Stimulated activated effector memory CD8-positive, alpha-beta T cell treated with anti-CD3 and anti-CD28 coated beads, Interleukin-12 subunit alpha, Interleukin-12 subunit beta, amount 100 ng/mL, for 72 hours (primary cell): ENCODE data around the gene ORMDL1.
"Not testable (repeated sequence)": the region's sequence is repeated elsewhere in the genome, so short reads cannot be mapped to it uniquely, and the experiment has no call there.

ENCODE experiments used
- ATAC-seq: fragments of 150-1000 bp; cut with Tn5 transposase; 2 replicates; pipeline ENCODE4 v1.10.0; 2021
- DNase-seq, 2 donors: peaks; one replicate each; pipeline ENCODE4 v3.0.0; 2021 to 2022; ENCODE audit warnings: low spot score in 2 of 2
- H3K27ac Mint-ChIP-seq: one replicate; pipeline ENCODE4 v1.8.0; 2022; ENCODE audit warnings: mild to moderate bottlenecking, mixed read lengths
- H3K36me3 Mint-ChIP-seq: one replicate; pipeline ENCODE4 v1.8.0; 2022; ENCODE audit warnings: mild to moderate bottlenecking, mixed read lengths
- H3K4me1 Mint-ChIP-seq: one replicate; pipeline ENCODE4 v1.8.0; 2022; ENCODE audit warnings: mixed read lengths
- H3K4me3 Mint-ChIP-seq: one replicate; pipeline ENCODE4 v1.8.0; 2022; ENCODE audit warnings: mild to moderate bottlenecking, mixed read lengths
- H3K9me3 Mint-ChIP-seq: one replicate; pipeline ENCODE4 v1.8.0; 2022; ENCODE audit warnings: mixed read lengths

Gene ORMDL1

GRCh38 chr2:189797902-189798301, 13.8 kb upstream of the ORMDL1 start:
- Mint-ChIP-seq H3K9me3 (no peaks in the 10 kb centered on the region), H3K36me3 (peaks cover 92% of the 10 kb centered on the region), H3K4me3 (no peak overlapping the region), H3K27ac (no peak overlapping the region), H3K4me1 (peaks cover 5% of the 10 kb centered on the region)
- ATAC-seq (no peak), DNase-seq (no peak)

GRCh38 chr2:189794310-189794709, 10.2 kb upstream of the ORMDL1 start:
- Mint-ChIP-seq H3K9me3 (no peaks in the 10 kb centered on the region), H3K4me3 (no peak overlapping the region), H3K27ac (no peak overlapping the region), H3K36me3 (peaks cover 94% of the 10 kb centered on the region), H3K4me1 (peaks cover 7% of the 10 kb centered on the region)
- DNase-seq (no peak), ATAC-seq (no peak)

GRCh38 chr2:189791338-189792042, 7.4 kb upstream of the ORMDL1 start:
- H3K27ac Mint-ChIP-seq: peak overlapping the region; percentile 93
- peaks cover 77% of the 10 kb centered on the region for H3K36me3 Mint-ChIP-seq
- peak in 1 of 2 donors; percentile 51 for DNase-seq
- peak; percentile 81 for ATAC-seq
- H3K9me3 Mint-ChIP-seq: no peaks in the 10 kb centered on the region
- H3K4me1 Mint-ChIP-seq: peaks cover 13% of the 10 kb centered on the region
- H3K4me3 Mint-ChIP-seq: peak overlapping the region; percentile 71

GRCh38 chr2:189783451-189783926, 650 bp downstream of the ORMDL1 start:
- DNase-seq (no peak), ATAC-seq (peak; percentile 2)
- peak overlapping the region; percentile 91 for H3K27ac Mint-ChIP-seq
- peaks cover 84% of the 10 kb centered on the region for H3K36me3 Mint-ChIP-seq
- no peaks in the 10 kb centered on the region for H3K9me3 Mint-ChIP-seq
- H3K4me1 Mint-ChIP-seq: peaks cover 53% of the 10 kb centered on the region
- peak overlapping the region; percentile 86 for H3K4me3 Mint-ChIP-seq

GRCh38 chr2:189782221-189782671, 1.9 kb downstream of the ORMDL1 start:
- DNase-seq (peak in 1 of 2 donors; percentile 47), ATAC-seq (no peak)
- H3K4me1 Mint-ChIP-seq: peaks cover 51% of the 10 kb centered on the region
- H3K27ac Mint-ChIP-seq: peak overlapping the region; percentile 91
- H3K36me3 Mint-ChIP-seq: peaks cover 88% of the 10 kb centered on the region
- H3K9me3 Mint-ChIP-seq: no peaks in the 10 kb centered on the region
- H3K4me3 Mint-ChIP-seq: peak overlapping the region; percentile 86

GRCh38 chr2:189772212-189772611, 11.9 kb downstream of the ORMDL1 start:
- ATAC-seq (no peak), DNase-seq (no peak)
- no peaks in the 10 kb centered on the region for H3K4me1 Mint-ChIP-seq
- no peaks in the 10 kb centered on the region for H3K9me3 Mint-ChIP-seq
- peaks cover 94% of the 10 kb centered on the region for H3K36me3 Mint-ChIP-seq
- H3K4me3 Mint-ChIP-seq: no peak overlapping the region
- no peak overlapping the region for H3K27ac Mint-ChIP-seq

- Mint-ChIP-seq H3K27ac (no peak overlapping the region), H3K36me3 (peaks cover 89% of the 10 kb centered on the region), H3K4me3 (no peak overlapping the region), H3K4me1 (no peaks in the 10 kb centered on the region), H3K9me3 (no peaks in the 10 kb centered on the region)
- DNase-seq (no peak), ATAC-seq (no peak)
These were observed 13.4 kb downstream of the ORMDL1 start for GRCh38 chr2:189770590-189771322.

GRCh38 chr2:189763908-189764661, 20.1 kb downstream of the ORMDL1 start:
- Mint-ChIP-seq H3K36me3 (peaks cover 38% of the 10 kb centered on the region), H3K4me3 (peak overlapping the region; percentile 87), H3K9me3 (no peaks in the 10 kb centered on the region), H3K27ac (peak overlapping the region; percentile 93), H3K4me1 (no peaks in the 10 kb centered on the region)
- DNase-seq (no peak), ATAC-seq (no peak)

- DNase-seq (peak; percentile 72 to 93), ATAC-seq (peak; percentile 98)
- Mint-ChIP-seq H3K9me3 (no peaks in the 10 kb centered on the region), H3K27ac (peak within 1 kb of the TSS; percentile 93), H3K4me3 (peak within 1 kb of the TSS; percentile 87), H3K4me1 (no peaks in the 10 kb centered on the region), H3K36me3 (peaks cover 37% of the 10 kb centered on the region)
These were observed 21.4 kb downstream of the ORMDL1 start, which contains the start of gene OSGEPL1 for GRCh38 chr2:189762551-189763298. TSS of gene OSGEPL1 (minus strand) at chr2:189762792. CDS start at chr2:189761640, 1,152 bp downstream.

GRCh38 chr2:189762229-189762550, 21.9 kb downstream of the ORMDL1 start:
- peak overlapping the region; percentile 93 for H3K27ac Mint-ChIP-seq
- peak overlapping the region; percentile 87 for H3K4me3 Mint-ChIP-seq
- DNase-seq (no peak), ATAC-seq (no peak)
- H3K4me1 Mint-ChIP-seq: no peaks in the 10 kb centered on the region
- peaks cover 34% of the 10 kb centered on the region for H3K36me3 Mint-ChIP-seq
- H3K9me3 Mint-ChIP-seq: no peaks in the 10 kb centered on the region

GRCh38 chr2:189760154-189760553, 24.0 kb downstream of the ORMDL1 start:
- H3K4me1 Mint-ChIP-seq, ATAC-seq, H3K9me3 Mint-ChIP-seq, DNase-seq, H3K27ac Mint-ChIP-seq, H3K4me3 Mint-ChIP-seq: not testable (repeated sequence)
- H3K36me3 Mint-ChIP-seq: peaks cover 32% of the 10 kb centered on the region

- Mint-ChIP-seq H3K9me3 (no peaks in the 10 kb centered on the region), H3K4me1 (no peaks in the 10 kb centered on the region), H3K36me3 (peaks cover 46% of the 10 kb centered on the region), H3K27ac (no peak overlapping the region), H3K4me3 (no peak overlapping the region)
- ATAC-seq (no peak), DNase-seq (no peak)
These were observed 27.7 kb downstream of the ORMDL1 start for GRCh38 chr2:189756311-189756952.

- H3K27ac Mint-ChIP-seq: no peak overlapping the region
- peak; percentile 67 for ATAC-seq
These were observed 33.0 kb downstream of the ORMDL1 start for GRCh38 chr2:189751080-189751658.

GRCh38 chr2:189729430-189729829, 54.7 kb downstream of the ORMDL1 start:
- Mint-ChIP-seq H3K4me1 (no peaks in the 10 kb centered on the region), H3K36me3 (no peaks in the 10 kb centered on the region), H3K27ac (no peak overlapping the region), H3K9me3 (no peaks in the 10 kb centered on the region), H3K4me3 (no peak overlapping the region)
- ATAC-seq (no peak), DNase-seq (no peak)

More at GRCh38 chr2:189751080-189751658, 33.0 kb downstream of the ORMDL1 start:
- peaks cover 85% of the 10 kb centered on the region for H3K36me3 Mint-ChIP-seq
- H3K4me1 Mint-ChIP-seq: no peaks in the 10 kb centered on the region
- no peaks in the 10 kb centered on the region for H3K9me3 Mint-ChIP-seq
- DNase-seq: no peak
- H3K4me3 Mint-ChIP-seq: no peak overlapping the region
